ENCODE data around the gene GRAP2.

GRAP2 gene

DNA sequence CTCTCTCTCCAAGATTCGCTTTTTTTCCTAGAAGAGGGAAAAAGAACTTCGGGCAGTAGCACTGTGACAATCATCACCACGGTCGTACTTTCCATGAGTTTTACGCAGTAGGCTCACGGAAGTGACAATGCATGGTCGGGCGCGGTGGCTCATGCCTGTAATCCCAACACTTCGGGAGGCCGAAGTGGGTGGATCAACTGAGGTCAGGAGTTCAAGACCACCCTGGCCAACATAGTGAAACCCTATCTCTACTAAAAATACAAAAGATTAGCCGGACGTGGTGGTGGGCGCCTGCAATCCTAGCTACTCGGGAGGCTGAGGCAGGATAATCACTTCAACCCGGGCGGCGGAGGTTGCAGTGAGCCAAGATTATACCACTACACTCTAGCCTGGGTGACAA lies 23.4 kb downstream of the GRAP2 start:
- no peak overlapping the region for H3K9ac ChIP-seq (ENCODE audit: low read depth, low read length, poor library complexity, severe bottlenecking)
- no peak overlapping the region for H2AFZ ChIP-seq (ENCODE audit: low read length)
- no peak overlapping the region for H3K4me3 ChIP-seq (ENCODE audit: low read length, poor library complexity, severe bottlenecking)
- H3K9me2 ChIP-seq (replicated peaks; ENCODE audit: low read depth, low read length) = no peaks in the 10 kb centered on the region
- peaks cover 100% of the 10 kb centered on the region for H3K79me2 ChIP-seq (ENCODE audit: insufficient read depth, low read length)
- H4K20me1 ChIP-seq (ENCODE audit: insufficient read depth, low read length, poor library complexity, severe bottlenecking) = peaks cover 96% of the 10 kb centered on the region
- H3K9me3 ChIP-seq (ENCODE audit: insufficient read depth, low read depth, low read length) = no peaks in the 10 kb centered on the region
- H3F3A ChIP-seq (ENCODE audit: low read depth) = no peaks in the 10 kb centered on the region
- peak overlapping the region; percentile 63 for H3K4me2 ChIP-seq (ENCODE audit: low read depth, low read length, poor library complexity, severe bottlenecking)
- peaks cover 60% of the 10 kb centered on the region; the same call in 1 of the 2 replicates for H3K36me3 ChIP-seq (ENCODE audit: insufficient read depth, low read length)
- no peaks in the 10 kb centered on the region for H3K27me3 ChIP-seq (ENCODE audit: insufficient read depth, low read length, poor library complexity, severe bottlenecking)
- TF ChIP-seq CTCF (conservative IDR thresholded peaks at IDR 0.05; ENCODE audit: low read length) = no peak
- peaks cover 88% of the 10 kb centered on the region for H3K4me1 ChIP-seq (ENCODE audit: insufficient read depth, low read length, poor library complexity, severe bottlenecking)

- H3K27me3 ChIP-seq (ENCODE audit: insufficient read depth, low read length, poor library complexity, severe bottlenecking) = no peaks in the 10 kb centered on the region
- no peak overlapping the region for H2AFZ ChIP-seq (ENCODE audit: low read length)
These were observed 24.4 kb downstream of the GRAP2 start for GRCh38 chr22:39925273-39925672.

DNA sequence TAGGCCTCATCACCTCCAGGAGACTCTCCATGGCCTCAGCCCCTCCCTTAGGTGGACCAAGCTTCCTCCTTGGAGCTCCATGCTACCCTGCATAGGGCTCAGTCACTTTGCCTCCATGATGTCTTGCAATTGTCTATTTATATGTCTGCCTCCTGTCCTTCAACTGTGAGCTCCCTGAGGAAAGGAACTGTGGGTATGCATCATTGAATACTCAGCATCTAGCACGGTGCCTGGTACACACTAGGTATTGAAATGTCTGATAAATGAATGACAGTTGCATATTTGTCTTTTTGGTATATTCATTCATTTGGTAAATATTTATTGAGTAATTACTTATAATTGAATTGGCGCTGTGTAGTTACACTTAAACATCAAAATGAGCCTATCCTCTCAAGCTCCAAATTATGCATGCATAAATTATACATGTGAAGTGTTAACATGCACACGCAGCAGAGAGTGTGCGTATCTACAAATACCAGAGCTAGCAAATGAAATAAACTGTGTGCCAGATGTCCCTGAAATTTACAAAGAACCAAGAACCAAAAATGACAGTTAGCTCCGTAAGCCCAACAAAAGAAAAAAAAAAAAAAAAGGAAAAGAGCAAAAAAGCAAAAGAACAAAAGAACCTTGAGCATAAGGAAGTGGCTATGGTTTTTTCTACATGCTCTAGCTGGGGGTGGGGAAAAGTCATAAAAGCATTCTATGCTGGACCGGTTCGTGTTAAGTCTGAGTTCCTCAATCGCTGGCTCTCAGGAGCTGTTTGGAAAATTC lies 25.2 kb downstream of the GRAP2 start:
- Histone ChIP-seq H3K79me2 (ENCODE audit: insufficient read depth, low read length) (peaks cover 100% of the 10 kb centered on the region), H3K9me3 (ENCODE audit: insufficient read depth, low read depth, low read length) (no peaks in the 10 kb centered on the region), H3K27me3 (ENCODE audit: insufficient read depth, low read length, poor library complexity, severe bottlenecking) (no peaks in the 10 kb centered on the region), H3K4me1 (ENCODE audit: insufficient read depth, low read length, poor library complexity, severe bottlenecking) (peaks cover 86% of the 10 kb centered on the region), H2AFZ (ENCODE audit: low read length) (no peak overlapping the region), H3F3A (ENCODE audit: low read depth) (no peaks in the 10 kb centered on the region), H3K9ac (ENCODE audit: low read depth, low read length, poor library complexity, severe bottlenecking) (peak overlapping the region; percentile 35), H3K4me3 (ENCODE audit: low read length, poor library complexity, severe bottlenecking) (peak overlapping the region; percentile 41), H4K20me1 (ENCODE audit: insufficient read depth, low read length, poor library complexity, severe bottlenecking) (peaks cover 95% of the 10 kb centered on the region), H3K4me2 (ENCODE audit: low read depth, low read length, poor library complexity, severe bottlenecking) (peak overlapping the region; percentile 63), H3K9me2 (replicated peaks; ENCODE audit: low read depth, low read length) (no peaks in the 10 kb centered on the region), H3K36me3 (ENCODE audit: insufficient read depth, low read length) (peaks cover 50% of the 10 kb centered on the region; the same call in 1 of the 2 replicates)
- TF ChIP-seq EZH2phosphoT487 (IDR thresholded peaks at IDR 0.05; ENCODE audit: borderline replicate concordance) (no peak), CTCF (conservative IDR thresholded peaks at IDR 0.05; ENCODE audit: low read length) (no peak)

More at GRCh38 chr22:39925273-39925672, 24.4 kb downstream of the GRAP2 start:
- Histone ChIP-seq H3K9ac (ENCODE audit: low read depth, low read length, poor library complexity, severe bottlenecking) (peak overlapping the region; percentile 35), H3K9me2 (replicated peaks; ENCODE audit: low read depth, low read length) (no peaks in the 10 kb centered on the region), H3K9me3 (ENCODE audit: insufficient read depth, low read depth, low read length) (no peaks in the 10 kb centered on the region), H3K4me3 (ENCODE audit: low read length, poor library complexity, severe bottlenecking) (no peak overlapping the region), H3F3A (ENCODE audit: low read depth) (no peaks in the 10 kb centered on the region), H3K36me3 (ENCODE audit: insufficient read depth, low read length) (peaks cover 51% of the 10 kb centered on the region; the same call in 1 of the 2 replicates), H3K79me2 (ENCODE audit: insufficient read depth, low read length) (peaks cover 100% of the 10 kb centered on the region), H3K4me1 (ENCODE audit: insufficient read depth, low read length, poor library complexity, severe bottlenecking) (peaks cover 86% of the 10 kb centered on the region), H3K4me2 (ENCODE audit: low read depth, low read length, poor library complexity, severe bottlenecking) (peak overlapping the region; percentile 63), H4K20me1 (ENCODE audit: insufficient read depth, low read length, poor library complexity, severe bottlenecking) (peaks cover 95% of the 10 kb centered on the region)
- TF ChIP-seq EZH2phosphoT487 (IDR thresholded peaks at IDR 0.05; ENCODE audit: borderline replicate concordance) = no peak
- no peak for TF ChIP-seq CTCF (conservative IDR thresholded peaks at IDR 0.05; ENCODE audit: low read length)

Measured in Loucy (cell line).